Lung (tissue), 12 donors: ENCODE results near the gene DNAL1. TPM values are rescaled to one million over a fixed set of nuclear protein-coding genes. Genes with fewer than 3 reads are reported as not detected.

Source experiments
- ATAC-seq: fragments of 200-7000 bp; cut with Tn5 transposase; one replicate; pipeline ENCODE4 v1.9.1; 2020; ENCODE audit warnings: moderate number of reproducible peaks; ENCODE audit not compliant: insufficient read depth, low FRiP score
- DNase-seq, 3 donors: peaks; one replicate each; pipeline ENCODE4 v3.0.0-alpha.2; 2013 to 2017
- H3K27ac ChIP-seq, 2 donors: one replicate each; pipeline ENCODE4 v1.5.1; 2013; ENCODE audit warnings: mild to moderate bottlenecking in 2 of 2, moderate library complexity in 2 of 2, control low read depth in 1 of 2, inconsistent platforms in 1 of 2, low read depth in 1 of 2, low read length in 1 of 2
- H3K27me3 ChIP-seq, 3 donors: one replicate each; pipeline ENCODE4 v1.5.1; 2013; ENCODE audit warnings: low read length in 2 of 3; ENCODE audit not compliant: control insufficient read depth in 3 of 3, insufficient read depth in 3 of 3
- H3K36me3 ChIP-seq, 4 donors: one replicate each; pipeline ENCODE4 v1.5.1; 2013; ENCODE audit warnings: low read length in 4 of 4, mild to moderate bottlenecking in 1 of 4, moderate library complexity in 1 of 4; ENCODE audit not compliant: control insufficient read depth in 4 of 4, insufficient read depth in 4 of 4
- H3K4me1 ChIP-seq, 5 donors: one replicate each; pipeline ENCODE4 v1.5.1; 2013; ENCODE audit warnings: low read length in 5 of 5, mild to moderate bottlenecking in 2 of 5, moderate library complexity in 1 of 5; ENCODE audit not compliant: control insufficient read depth in 5 of 5, insufficient read depth in 5 of 5
- H3K4me3 ChIP-seq: one replicate; pipeline ENCODE4 v1.5.1; 2013; ENCODE audit warnings: mild to moderate bottlenecking, control low read depth, moderate library complexity
- H3K9ac ChIP-seq, 2 donors: one replicate each; pipeline ENCODE4 v1.5.1; 2013; ENCODE audit warnings: low read length in 2 of 2, control low read depth in 1 of 2; ENCODE audit not compliant: insufficient read depth in 1 of 2
- H3K9me3 ChIP-seq, 4 donors: one replicate each; pipeline ENCODE4 v1.5.1; 2013; ENCODE audit warnings: low read length in 3 of 4, mild to moderate bottlenecking in 1 of 4, moderate library complexity in 1 of 4; ENCODE audit not compliant: control insufficient read depth in 4 of 4, insufficient read depth in 3 of 4
- WGBS, 2 donors: extraction: QIAGEN DNeasy Blood & Tissue Kit; methylation state at CpG; one replicate each; pipeline ENCODE4 v1.1.7; 2013; 5-methylcytosine and 5-hydroxymethylcytosine counted together
- polyA plus RNA-seq, 2 donors: library from polyadenylated mRNA; stranded (reverse); fragments of 200-250 nt; gene quantifications; one replicate each; pipeline ENCODE4 v1.2.1, GENCODE V29; 2013
- total RNA-seq, 2 donors: library from RNA; depleted of rRNA in 1 of 2; stranded (reverse); fragments of >200 nt in 1 of 2; gene quantifications; one replicate each; pipeline ENCODE4 v1.2.1, GENCODE V29; 2014 to 2021
- TF ChIP-seq, protein P1 (sequence below): IDR thresholded peaks from 2 replicates; pipeline ENCODE4 v1.5.1; 2012; ENCODE audit warnings: mild to moderate bottlenecking; ENCODE audit errors: control extremely low read depth, extremely low read depth
- donor health status: control.
- donor health status: control.
- donor health status: Bipolar disorder and iron deficiency.
- donor health status: healthy.
- donor health status: DM: yes; HTN: yes; CAD: no.

The DNAL1 gene
- total and polyA plus RNA-seq, 4 donors = 5.7 to 25.5 (median 16.6) TPM

GRCh38 chr14:73743431-73743931, 98.7 kb downstream of the DNAL1 start:
- DNase-seq = peak; percentile 79 to 88 (median 82)
- no peak for ATAC-seq
- Histone ChIP-seq H3K27me3 (no peaks in the 10 kb centered on the region), H3K9me3 (no peaks in the 10 kb centered on the region), H3K27ac (peak overlapping the region; percentile 51 to 87), H3K4me3 (no peak overlapping the region), H3K9ac (no peak overlapping the region), H3K36me3 (peaks cover 0 to 18% (median 8%) of the 10 kb centered on the region in 4 donors), H3K4me1 (peaks cover 34 to 81% (median 76%) of the 10 kb centered on the region in 5 donors)
- TF ChIP-seq, protein P1, sequence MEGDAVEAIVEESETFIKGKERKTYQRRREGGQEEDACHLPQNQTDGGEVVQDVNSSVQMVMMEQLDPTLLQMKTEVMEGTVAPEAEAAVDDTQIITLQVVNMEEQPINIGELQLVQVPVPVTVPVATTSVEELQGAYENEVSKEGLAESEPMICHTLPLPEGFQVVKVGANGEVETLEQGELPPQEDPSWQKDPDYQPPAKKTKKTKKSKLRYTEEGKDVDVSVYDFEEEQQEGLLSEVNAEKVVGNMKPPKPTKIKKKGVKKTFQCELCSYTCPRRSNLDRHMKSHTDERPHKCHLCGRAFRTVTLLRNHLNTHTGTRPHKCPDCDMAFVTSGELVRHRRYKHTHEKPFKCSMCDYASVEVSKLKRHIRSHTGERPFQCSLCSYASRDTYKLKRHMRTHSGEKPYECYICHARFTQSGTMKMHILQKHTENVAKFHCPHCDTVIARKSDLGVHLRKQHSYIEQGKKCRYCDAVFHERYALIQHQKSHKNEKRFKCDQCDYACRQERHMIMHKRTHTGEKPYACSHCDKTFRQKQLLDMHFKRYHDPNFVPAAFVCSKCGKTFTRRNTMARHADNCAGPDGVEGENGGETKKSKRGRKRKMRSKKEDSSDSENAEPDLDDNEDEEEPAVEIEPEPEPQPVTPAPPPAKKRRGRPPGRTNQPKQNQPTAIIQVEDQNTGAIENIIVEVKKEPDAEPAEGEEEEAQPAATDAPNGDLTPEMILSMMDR = no peak
- 12 to 24% methylated on average over 11 of the region's 11 CpGs for WGBS, 2 donors

DNA sequence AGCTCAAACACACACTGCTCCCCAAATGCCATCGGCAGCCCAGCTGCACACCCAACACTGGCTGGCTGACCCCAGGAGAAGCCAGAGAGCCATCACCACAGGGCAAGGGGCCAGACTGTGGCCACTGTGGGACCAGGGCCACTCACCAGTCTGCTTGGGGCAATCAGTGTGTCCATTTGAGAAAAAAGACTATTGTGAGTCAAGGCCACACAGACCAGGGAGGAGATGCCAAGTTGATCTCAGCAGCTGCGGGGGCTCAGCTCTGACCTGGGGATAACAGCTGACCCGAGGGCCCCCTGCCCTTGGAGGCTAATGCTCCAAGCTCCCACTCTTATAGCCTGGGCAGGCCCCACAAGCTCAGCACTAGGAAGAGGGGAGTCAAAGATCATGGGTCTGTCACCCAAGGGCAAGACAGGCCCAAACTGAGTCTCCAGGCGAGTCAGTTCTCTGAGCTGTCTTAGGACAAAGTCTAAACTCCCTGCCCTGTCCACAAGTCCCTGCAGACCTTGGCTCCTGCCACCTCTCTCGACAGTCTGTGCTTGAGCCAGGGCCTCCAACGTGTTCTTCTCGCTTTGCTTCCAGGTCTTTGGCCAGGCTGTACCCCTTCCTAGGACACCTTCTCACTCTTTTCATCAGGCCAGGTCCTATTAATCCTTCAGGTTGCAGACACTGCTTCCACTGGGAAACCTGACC, 99.5 kb downstream of the DNAL1 start:
- TF ChIP-seq, protein P1 = no peak
- Histone ChIP-seq H3K27me3 (no peaks in the 10 kb centered on the region), H3K9me3 (no peaks in the 10 kb centered on the region), H3K36me3 (peaks cover 0 to 9% (median 3%) of the 10 kb centered on the region in 4 donors), H3K9ac (no peak overlapping the region), H3K4me3 (no peak overlapping the region), H3K27ac (peak overlapping the region; percentile 51 to 87), H3K4me1 (peaks cover 34 to 78% (median 74%) of the 10 kb centered on the region in 5 donors)
- WGBS, 2 donors = 52 to 57% methylated on average over 7 of the region's 7 CpGs
- DNase-seq (no peak), ATAC-seq (no peak)

GRCh38 chr14:73744874-73745529, 100.2 kb downstream of the DNAL1 start:
- Histone ChIP-seq H3K36me3 (peaks cover 0 to 3% (median 0%) of the 10 kb centered on the region in 4 donors), H3K9ac (no peak overlapping the region), H3K9me3 (no peaks in the 10 kb centered on the region), H3K27ac (peak overlapping the region; percentile 5 to 87), H3K27me3 (no peaks in the 10 kb centered on the region), H3K4me1 (peaks cover 39 to 79% (median 71%) of the 10 kb centered on the region in 5 donors), H3K4me3 (no peak overlapping the region)
- 53 to 68% methylated on average over 6 of the region's 6 CpGs for WGBS, 2 donors
- DNase-seq = no peak
- TF ChIP-seq, protein P1 = no peak
- ATAC-seq = peak; percentile 6
